Measurements from ENCODE around the gene TFE3. TPM values are rescaled to one million over a fixed set of nuclear protein-coding genes. Genes with fewer than 3 reads are reported as not detected.

TFE3 gene
- total RNA-seq, 1 experiment from 2014 or later = 46.4 TPM

DNA sequence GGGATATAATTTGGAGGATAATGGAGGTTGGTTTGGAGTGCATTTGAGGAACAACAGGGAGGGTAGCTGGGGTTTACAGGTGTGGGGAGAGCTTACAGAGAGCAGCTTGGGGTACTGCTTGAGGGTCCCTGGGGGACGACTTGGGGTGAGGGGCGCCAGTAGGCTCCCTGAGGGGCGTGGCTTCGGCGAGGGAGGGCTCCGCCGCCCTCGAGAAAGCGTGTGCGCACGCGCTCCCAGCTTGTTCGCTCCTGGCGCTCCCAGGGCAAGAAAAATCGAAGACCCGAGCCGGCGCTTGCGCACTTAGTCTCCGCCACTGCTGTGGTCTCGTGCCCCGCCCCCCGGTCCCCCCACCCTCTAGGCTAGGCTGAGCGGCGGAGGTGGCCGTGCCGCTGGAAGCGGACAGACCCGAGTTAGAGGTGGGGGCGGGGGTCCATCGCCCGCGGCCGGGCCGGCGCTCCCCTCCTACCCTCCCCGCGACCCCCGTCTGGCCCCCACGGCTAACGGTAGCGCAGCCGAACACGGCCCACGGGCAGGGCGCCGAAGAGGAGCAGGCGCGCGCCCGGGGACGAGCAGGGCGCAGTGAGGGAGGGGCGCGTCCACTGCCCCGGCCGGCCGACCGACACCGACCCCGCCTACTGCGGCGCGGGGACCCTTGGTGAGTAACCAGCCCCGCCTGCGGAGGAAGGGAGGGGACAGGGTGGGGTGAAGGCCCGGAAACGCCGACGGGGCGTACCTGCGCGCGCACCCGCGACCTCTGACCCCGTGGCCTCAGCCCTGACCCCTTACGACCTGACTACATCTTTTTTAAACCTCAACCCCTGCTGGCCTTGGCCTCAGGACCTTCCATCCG, 10.3 kb upstream of the TFE3 start (continued):
- TF ChIP-seq, protein P1, sequence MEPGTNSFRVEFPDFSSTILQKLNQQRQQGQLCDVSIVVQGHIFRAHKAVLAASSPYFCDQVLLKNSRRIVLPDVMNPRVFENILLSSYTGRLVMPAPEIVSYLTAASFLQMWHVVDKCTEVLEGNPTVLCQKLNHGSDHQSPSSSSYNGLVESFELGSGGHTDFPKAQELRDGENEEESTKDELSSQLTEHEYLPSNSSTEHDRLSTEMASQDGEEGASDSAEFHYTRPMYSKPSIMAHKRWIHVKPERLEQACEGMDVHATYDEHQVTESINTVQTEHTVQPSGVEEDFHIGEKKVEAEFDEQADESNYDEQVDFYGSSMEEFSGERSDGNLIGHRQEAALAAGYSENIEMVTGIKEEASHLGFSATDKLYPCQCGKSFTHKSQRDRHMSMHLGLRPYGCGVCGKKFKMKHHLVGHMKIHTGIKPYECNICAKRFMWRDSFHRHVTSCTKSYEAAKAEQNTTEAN (CRISPR knock-in tag; IDR thresholded peaks at IDR 0.05) = no peak
- 0 out of 2 replicates have a peak, but pooled peaks have one; percentile 25 for TF ChIP-seq ZNF232 (CRISPR knock-in tag; IDR thresholded peaks at IDR 0.05)

DNA sequence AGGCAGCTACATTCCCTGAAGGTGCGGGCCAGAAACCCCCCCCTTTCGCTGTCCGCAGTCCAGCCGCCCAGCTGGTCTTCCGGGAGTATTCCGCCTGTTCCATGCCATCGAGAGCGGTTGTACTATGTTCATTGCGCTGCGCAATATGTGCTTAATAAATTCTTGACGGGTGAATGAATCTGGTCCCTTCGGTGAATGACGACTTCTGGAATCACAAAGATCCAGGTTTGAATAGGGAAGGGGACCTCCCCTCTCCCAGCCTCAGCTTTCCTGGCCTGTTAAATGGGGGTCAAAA, 777 bp upstream of the TFE3 start:
- H3K4me1 Mint-ChIP-seq = peaks cover 24% of the 10 kb centered on the region
- ChIA-PET CTCF (interaction anchor here (0.7 to 2.7 kb wide), 6 partner anchors 9 to 86 kb away, joined by 3 to 14 read pairs (median 5); partner anchors contain the start of genes GRIPAP1, KCND1 and PRAF2), POLR2A (interaction anchor here (0.7 to 1.7 kb wide), 3 partner anchors 41 to 744 kb away, joined by 4 to 10 read pairs (median 4); partner anchors contain the start of gene GRIPAP1)
- H3K27ac Mint-ChIP-seq = peak overlapping the region; percentile 97
- H3K4me3 Mint-ChIP-seq = peak overlapping the region; percentile 88
- TF ChIP-seq, protein P2, sequence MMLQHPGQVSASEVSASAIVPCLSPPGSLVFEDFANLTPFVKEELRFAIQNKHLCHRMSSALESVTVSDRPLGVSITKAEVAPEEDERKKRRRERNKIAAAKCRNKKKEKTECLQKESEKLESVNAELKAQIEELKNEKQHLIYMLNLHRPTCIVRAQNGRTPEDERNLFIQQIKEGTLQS (CRISPR knock-in tag; conservative IDR thresholded peaks at IDR 0.05) = no peak
- TF ChIP-seq, protein P3, sequence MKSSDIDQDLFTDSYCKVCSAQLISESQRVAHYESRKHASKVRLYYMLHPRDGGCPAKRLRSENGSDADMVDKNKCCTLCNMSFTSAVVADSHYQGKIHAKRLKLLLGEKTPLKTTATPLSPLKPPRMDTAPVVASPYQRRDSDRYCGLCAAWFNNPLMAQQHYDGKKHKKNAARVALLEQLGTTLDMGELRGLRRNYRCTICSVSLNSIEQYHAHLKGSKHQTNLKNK (CRISPR knock-in tag; IDR thresholded peaks at IDR 0.05) = no peak
- TF ChIP-seq NR1H2 (CRISPR knock-in tag; IDR thresholded peaks at IDR 0.05) (no peak), ZBTB21 (CRISPR knock-in tag; IDR thresholded peaks at IDR 0.05; ENCODE audit: borderline replicate concordance) (no peak), NR2C2 (CRISPR knock-in tag; IDR thresholded peaks at IDR 0.05) (no peak), CREM (CRISPR knock-in tag; IDR thresholded peaks at IDR 0.05) (no peak), FOXK1 (CRISPR knock-in tag; IDR thresholded peaks at IDR 0.05) (no peak), ZNF671 (CRISPR knock-in tag; IDR thresholded peaks at IDR 0.05) (no peak), ETV6 (CRISPR knock-in tag; IDR thresholded peaks at IDR 0.05) (no peak), ESRRA (CRISPR knock-in tag; IDR thresholded peaks at IDR 0.05; ENCODE audit: borderline replicate concordance) (no peak), NFE2L1 (CRISPR knock-in tag; IDR thresholded peaks at IDR 0.05) (no peak), FOXJ3 (CRISPR knock-in tag; IDR thresholded peaks at IDR 0.05; ENCODE audit: borderline replicate concordance) (no peak), EMX1 (CRISPR knock-in tag; IDR thresholded peaks at IDR 0.05) (no peak), PRRX2 (CRISPR knock-in tag; IDR thresholded peaks at IDR 0.05) (no peak), SOX15 (CRISPR knock-in tag; IDR thresholded peaks at IDR 0.05) (no peak)
- TF ChIP-seq, protein P4, sequence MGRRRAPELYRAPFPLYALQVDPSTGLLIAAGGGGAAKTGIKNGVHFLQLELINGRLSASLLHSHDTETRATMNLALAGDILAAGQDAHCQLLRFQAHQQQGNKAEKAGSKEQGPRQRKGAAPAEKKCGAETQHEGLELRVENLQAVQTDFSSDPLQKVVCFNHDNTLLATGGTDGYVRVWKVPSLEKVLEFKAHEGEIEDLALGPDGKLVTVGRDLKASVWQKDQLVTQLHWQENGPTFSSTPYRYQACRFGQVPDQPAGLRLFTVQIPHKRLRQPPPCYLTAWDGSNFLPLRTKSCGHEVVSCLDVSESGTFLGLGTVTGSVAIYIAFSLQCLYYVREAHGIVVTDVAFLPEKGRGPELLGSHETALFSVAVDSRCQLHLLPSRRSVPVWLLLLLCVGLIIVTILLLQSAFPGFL (CRISPR knock-in tag; IDR thresholded peaks at IDR 0.05; ENCODE audit: borderline replicate concordance) = no peak
- TF ChIP-seq, protein P5, sequence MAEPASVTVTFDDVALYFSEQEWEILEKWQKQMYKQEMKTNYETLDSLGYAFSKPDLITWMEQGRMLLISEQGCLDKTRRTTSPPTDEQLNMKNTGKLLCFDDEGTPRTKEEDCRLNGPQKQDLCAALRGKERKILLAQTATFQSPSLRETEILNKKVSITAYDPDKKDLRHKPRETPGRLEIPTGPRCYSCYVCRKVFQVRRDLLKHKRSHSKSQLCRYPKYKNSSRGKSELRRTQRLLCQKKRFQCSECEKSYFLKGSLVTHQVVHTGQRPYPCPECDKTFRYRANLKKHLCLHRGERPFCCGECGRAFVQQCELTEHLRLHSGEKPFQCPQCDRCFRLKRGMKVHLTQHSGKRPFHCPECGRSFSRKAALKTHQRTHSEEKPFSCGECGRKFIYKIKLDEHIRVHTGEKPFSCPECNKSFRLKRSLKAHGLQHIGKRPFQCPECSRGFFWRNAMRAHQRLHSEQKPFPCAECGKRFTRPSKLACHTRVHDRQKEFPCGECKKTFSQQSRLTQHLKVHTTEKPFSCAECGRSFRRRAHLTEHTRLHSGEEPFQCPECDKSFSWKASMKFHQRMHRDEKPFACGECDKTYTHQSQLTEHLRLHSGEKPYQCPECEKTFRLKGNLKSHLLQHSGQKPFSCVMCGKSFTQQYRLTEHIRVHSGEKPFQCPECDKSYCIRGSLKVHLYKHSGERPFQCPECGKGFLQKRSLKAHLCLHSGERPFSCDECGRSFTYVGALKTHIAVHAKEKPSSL (CRISPR knock-in tag; conservative IDR thresholded peaks at IDR 0.05) = no peak
- TF ChIP-seq, protein P6, sequence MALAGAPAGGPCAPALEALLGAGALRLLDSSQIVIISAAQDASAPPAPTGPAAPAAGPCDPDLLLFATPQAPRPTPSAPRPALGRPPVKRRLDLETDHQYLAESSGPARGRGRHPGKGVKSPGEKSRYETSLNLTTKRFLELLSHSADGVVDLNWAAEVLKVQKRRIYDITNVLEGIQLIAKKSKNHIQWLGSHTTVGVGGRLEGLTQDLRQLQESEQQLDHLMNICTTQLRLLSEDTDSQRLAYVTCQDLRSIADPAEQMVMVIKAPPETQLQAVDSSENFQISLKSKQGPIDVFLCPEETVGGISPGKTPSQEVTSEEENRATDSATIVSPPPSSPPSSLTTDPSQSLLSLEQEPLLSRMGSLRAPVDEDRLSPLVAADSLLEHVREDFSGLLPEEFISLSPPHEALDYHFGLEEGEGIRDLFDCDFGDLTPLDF (CRISPR knock-in tag; IDR thresholded peaks at IDR 0.05) = no peak
- TF ChIP-seq, protein P7, sequence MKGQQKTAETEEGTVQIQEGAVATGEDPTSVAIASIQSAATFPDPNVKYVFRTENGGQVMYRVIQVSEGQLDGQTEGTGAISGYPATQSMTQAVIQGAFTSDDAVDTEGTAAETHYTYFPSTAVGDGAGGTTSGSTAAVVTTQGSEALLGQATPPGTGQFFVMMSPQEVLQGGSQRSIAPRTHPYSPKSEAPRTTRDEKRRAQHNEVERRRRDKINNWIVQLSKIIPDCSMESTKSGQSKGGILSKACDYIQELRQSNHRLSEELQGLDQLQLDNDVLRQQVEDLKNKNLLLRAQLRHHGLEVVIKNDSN (CRISPR knock-in tag; IDR thresholded peaks at IDR 0.05) = no peak
- TF ChIP-seq, protein P8, sequence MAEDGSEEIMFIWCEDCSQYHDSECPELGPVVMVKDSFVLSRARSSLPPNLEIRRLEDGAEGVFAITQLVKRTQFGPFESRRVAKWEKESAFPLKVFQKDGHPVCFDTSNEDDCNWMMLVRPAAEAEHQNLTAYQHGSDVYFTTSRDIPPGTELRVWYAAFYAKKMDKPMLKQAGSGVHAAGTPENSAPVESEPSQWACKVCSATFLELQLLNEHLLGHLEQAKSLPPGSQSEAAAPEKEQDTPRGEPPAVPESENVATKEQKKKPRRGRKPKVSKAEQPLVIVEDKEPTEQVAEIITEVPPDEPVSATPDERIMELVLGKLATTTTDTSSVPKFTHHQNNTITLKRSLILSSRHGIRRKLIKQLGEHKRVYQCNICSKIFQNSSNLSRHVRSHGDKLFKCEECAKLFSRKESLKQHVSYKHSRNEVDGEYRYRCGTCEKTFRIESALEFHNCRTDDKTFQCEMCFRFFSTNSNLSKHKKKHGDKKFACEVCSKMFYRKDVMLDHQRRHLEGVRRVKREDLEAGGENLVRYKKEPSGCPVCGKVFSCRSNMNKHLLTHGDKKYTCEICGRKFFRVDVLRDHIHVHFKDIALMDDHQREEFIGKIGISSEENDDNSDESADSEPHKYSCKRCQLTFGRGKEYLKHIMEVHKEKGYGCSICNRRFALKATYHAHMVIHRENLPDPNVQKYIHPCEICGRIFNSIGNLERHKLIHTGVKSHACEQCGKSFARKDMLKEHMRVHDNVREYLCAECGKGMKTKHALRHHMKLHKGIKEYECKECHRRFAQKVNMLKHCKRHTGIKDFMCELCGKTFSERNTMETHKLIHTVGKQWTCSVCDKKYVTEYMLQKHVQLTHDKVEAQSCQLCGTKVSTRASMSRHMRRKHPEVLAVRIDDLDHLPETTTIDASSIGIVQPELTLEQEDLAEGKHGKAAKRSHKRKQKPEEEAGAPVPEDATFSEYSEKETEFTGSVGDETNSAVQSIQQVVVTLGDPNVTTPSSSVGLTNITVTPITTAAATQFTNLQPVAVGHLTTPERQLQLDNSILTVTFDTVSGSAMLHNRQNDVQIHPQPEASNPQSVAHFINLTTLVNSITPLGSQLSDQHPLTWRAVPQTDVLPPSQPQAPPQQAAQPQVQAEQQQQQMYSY (CRISPR knock-in tag; IDR thresholded peaks at IDR 0.05) = no peak
- ATAC-seq = no peak
- no peaks in the 10 kb centered on the region; the same call in 1 of the 2 replicates for H3K27me3 Mint-ChIP-seq (ENCODE audit: low read depth)
- H3K36me3 Mint-ChIP-seq = peaks cover 7% of the 10 kb centered on the region
- no peak for DNase-seq (ENCODE audit: low spot score)
- H3K9me3 Mint-ChIP-seq = no peaks in the 10 kb centered on the region
